ENCODE data around the gene MDK. TPM values are rescaled to one million over a fixed set of nuclear protein-coding genes. Genes with fewer than 3 reads are reported as not detected.
A peak's percentile ranks its signal among the peaks of the same experiment; 100 is the strongest.

MDK gene
- total and polyA plus RNA-seq, 2 of the 13 experiments (the other 11 are each of a cell fraction or from before 2014, with no cell fraction given), result 312 to 407 TPM

GRCh38 chr11:46389450-46390330 lies 8.2 kb downstream of the MDK start (continued):
- TF ChIP-seq SIN3B (IDR thresholded peaks at IDR 0.05; ENCODE audit: low read length) (no peak), ZNF660 (CRISPR knock-in tag; IDR thresholded peaks at IDR 0.05; ENCODE audit: borderline replicate concordance, low read depth) (no peak), TBP (CRISPR knock-in tag; IDR thresholded peaks at IDR 0.05) (no peak), KDM5B (CRISPR knock-in tag; IDR thresholded peaks at IDR 0.05; ENCODE audit: borderline replicate concordance) (0 out of 2 replicates have a peak, but pooled peaks have one; percentile 23), HOXD1 (CRISPR knock-in tag; IDR thresholded peaks at IDR 0.05) (0 out of 2 replicates have a peak, but pooled peaks have one; percentile 43), HNRNPK (IDR thresholded peaks at IDR 0.05; ENCODE audit: low read depth, low read length, poor library complexity, severe bottlenecking) (peak; percentile 41), ZNF232 (CRISPR knock-in tag; IDR thresholded peaks at IDR 0.05; ENCODE audit: borderline replicate concordance) (peak; percentile 60; the same call in 1 of the 2 replicates), MXD4 (CRISPR knock-in tag; IDR thresholded peaks at IDR 0.05) (no peak), SP2 (CRISPR knock-in tag; IDR thresholded peaks at IDR 0.05) (no peak), ZNF616 (CRISPR knock-in tag; IDR thresholded peaks at IDR 0.05; ENCODE audit: low read depth) (no peak), ATF6 (CRISPR knock-in tag; conservative IDR thresholded peaks at IDR 0.05) (no peak), CENPBD1 (CRISPR knock-in tag; IDR thresholded peaks at IDR 0.05; ENCODE audit: borderline replicate concordance, low read depth) (no peak), ZNF781 (CRISPR knock-in tag; IDR thresholded peaks at IDR 0.05; ENCODE audit: borderline replicate concordance, not compliant biosample characterization) (no peak), FLYWCH1 (CRISPR knock-in tag; IDR thresholded peaks at IDR 0.05) (no peak), ZFY (CRISPR knock-in tag; IDR thresholded peaks at IDR 0.05) (peak; percentile 48; the same call in 1 of the 2 replicates), MBD4 (IDR thresholded peaks at IDR 0.05; ENCODE audit: borderline replicate concordance, low read length) (no peak), ZNF143 (CRISPR knock-in tag; IDR thresholded peaks at IDR 0.05) (no peak), ELF3 (CRISPR knock-in tag; IDR thresholded peaks at IDR 0.05) (no peak), CCAR2 (optimal IDR thresholded peaks at IDR 0.05; ENCODE audit: low read depth, low read length) (no peak), ZNF704 (CRISPR knock-in tag; IDR thresholded peaks at IDR 0.05; ENCODE audit: borderline replicate concordance) (0 out of 2 replicates have a peak, but pooled peaks have one; percentile 21), ZNF468 (CRISPR knock-in tag; IDR thresholded peaks at IDR 0.05) (no peak), GLMP (CRISPR knock-in tag; IDR thresholded peaks at IDR 0.05; ENCODE audit: borderline replicate concordance) (no peak), RELA (CRISPR knock-in tag; IDR thresholded peaks at IDR 0.05) (no peak), ZKSCAN5 (CRISPR knock-in tag; IDR thresholded peaks at IDR 0.05) (no peak), FOSL2 (CRISPR knock-in tag; IDR thresholded peaks at IDR 0.05) (peak; percentile 19; the same call in 1 of the 2 replicates), NFYB (CRISPR knock-in tag; IDR thresholded peaks at IDR 0.05) (no peak)

Measured in HepG2 (cell line).